Measurements from ENCODE around the gene PGAM5.

DNA sequence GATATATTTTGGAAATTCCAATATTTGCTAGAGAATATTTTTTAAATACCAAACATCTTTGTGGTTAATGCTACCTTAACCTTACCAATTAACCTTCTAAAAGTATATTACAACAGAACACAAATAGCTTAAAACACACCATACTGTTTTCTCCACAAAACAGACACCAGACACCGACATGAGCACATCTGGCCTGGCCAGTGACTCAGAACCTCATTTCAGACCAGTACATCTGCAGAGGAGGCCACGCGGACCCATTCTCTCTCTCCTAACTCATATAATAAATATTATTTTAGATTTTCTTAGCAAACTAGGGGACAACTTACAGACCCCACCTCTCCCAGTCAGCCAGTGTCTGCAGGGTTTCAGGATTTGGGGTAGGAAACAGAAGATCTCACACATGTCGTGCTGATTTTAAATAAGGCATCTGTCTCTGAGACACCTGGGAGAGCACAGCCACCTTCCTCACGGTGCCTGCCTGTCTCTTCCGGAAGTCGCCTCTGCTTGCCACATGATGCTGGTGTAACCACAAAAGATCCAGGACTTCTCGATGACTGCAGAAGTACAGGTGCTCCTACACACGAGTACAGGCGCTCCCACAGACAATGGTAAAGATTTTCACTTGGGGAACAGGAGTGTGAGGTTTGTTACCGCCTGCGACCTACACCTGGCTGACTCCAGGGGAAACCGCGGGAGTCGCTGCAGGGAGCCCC is 60.6 kb downstream of the PGAM5 start:
- TF ChIP-seq, protein P1, sequence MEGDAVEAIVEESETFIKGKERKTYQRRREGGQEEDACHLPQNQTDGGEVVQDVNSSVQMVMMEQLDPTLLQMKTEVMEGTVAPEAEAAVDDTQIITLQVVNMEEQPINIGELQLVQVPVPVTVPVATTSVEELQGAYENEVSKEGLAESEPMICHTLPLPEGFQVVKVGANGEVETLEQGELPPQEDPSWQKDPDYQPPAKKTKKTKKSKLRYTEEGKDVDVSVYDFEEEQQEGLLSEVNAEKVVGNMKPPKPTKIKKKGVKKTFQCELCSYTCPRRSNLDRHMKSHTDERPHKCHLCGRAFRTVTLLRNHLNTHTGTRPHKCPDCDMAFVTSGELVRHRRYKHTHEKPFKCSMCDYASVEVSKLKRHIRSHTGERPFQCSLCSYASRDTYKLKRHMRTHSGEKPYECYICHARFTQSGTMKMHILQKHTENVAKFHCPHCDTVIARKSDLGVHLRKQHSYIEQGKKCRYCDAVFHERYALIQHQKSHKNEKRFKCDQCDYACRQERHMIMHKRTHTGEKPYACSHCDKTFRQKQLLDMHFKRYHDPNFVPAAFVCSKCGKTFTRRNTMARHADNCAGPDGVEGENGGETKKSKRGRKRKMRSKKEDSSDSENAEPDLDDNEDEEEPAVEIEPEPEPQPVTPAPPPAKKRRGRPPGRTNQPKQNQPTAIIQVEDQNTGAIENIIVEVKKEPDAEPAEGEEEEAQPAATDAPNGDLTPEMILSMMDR (IDR thresholded peaks at IDR 0.05): no peak
- no peak for TF ChIP-seq POLR2AphosphoS5 (IDR thresholded peaks at IDR 0.05)
